AG09309 (cell line): Measurements from ENCODE around the gene CAMTA2.
"Not testable (repeated sequence)": the region's sequence is repeated elsewhere in the genome, so short reads cannot be mapped to it uniquely, and the experiment has no call there.

Experiments
- DNase-seq: peaks from one replicate; pipeline ENCODE4 v3.0.0-alpha.2; 2010; ENCODE audit warnings: low read depth
- H3K4me3 ChIP-seq: 2 replicates; pipeline ENCODE4 v1.5.1; 2011; ENCODE audit warnings: mild to moderate bottlenecking, low read depth, low read length, moderate library complexity; ENCODE audit not compliant: control insufficient read depth
- CTCF ChIP-seq: IDR thresholded peaks from 2 replicates; pipeline ENCODE4 v1.5.1; 2011; ENCODE audit warnings: mild to moderate bottlenecking, low read depth, low read length, inconsistent platforms; ENCODE audit not compliant: insufficient read depth, control insufficient read depth; ENCODE audit errors: missing control alignments

Gene CAMTA2

DNA sequence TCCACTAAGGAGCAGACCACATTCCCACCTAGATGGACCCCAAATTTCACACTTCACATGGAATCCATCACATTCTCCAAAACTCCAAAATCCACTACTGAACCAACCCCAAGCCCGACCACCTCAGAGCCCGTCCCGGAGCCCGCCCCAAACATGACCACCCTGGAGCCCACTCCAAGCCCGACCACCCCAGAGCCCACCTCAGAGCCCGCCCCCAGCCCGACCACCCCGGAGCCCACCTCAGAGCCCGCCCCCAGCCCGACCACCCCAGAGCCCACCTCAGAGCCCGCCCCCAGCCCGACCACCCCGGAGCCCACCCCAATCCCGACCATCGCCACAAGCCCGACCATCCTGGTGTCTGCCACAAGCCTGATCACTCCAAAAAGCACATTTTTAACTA, 53.8 kb downstream of the CAMTA2 start:
- no peak for TF ChIP-seq CTCF
- no peak overlapping the region for H3K4me3 ChIP-seq
- no peak for DNase-seq

DNA sequence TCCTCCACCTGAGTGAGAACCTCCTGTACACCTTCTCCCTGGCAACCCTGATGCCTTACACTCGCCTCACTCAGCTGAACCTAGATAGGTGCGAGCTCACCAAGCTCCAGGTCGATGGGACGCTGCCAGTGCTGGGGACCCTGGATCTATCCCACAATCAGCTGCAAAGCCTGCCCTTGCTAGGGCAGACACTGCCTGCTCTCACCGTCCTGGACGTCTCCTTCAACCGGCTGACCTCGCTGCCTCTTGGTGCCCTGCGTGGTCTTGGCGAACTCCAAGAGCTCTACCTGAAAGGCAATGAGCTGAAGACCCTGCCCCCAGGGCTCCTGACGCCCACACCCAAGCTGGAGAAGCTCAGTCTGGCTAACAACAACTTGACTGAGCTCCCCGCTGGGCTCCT, 54.7 kb downstream of the CAMTA2 start:
- no peak for DNase-seq
- no peak for TF ChIP-seq CTCF
- no peak overlapping the region for H3K4me3 ChIP-seq

- H3K4me3 ChIP-seq = no peak within 1 kb of the TSS
- DNase-seq = no peak
- no peak for TF ChIP-seq CTCF
Observed at GRCh38 chr17:4931963-4932362, 55.5 kb downstream of the CAMTA2 start, which contains the start of gene GP1BA. TSS of gene GP1BA (plus strand) at chr17:4932277. CDS start at chr17:4932605, 328 bp downstream.

DNA sequence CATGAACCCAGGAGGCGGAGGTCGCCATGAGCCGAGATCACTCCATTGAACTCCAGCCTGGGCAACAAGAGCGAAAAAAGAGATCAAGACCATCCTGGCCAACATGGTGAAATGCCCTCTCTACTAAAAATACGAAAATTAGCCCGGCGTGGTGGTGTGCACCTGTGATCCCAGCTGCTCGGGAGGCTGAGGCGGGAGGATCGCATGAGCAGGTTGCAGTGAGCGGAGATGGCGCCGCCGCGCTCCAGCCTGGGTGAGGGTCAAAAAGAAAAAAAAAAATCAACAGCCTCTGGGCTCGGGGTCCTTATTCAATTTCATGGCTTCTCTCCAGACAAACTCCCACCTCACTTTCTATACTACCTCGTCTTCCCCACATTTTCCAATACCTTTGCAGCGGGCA, 58.6 kb downstream of the CAMTA2 start:
- H3K4me3 ChIP-seq = no peak overlapping the region
- DNase-seq = no peak
- TF ChIP-seq CTCF = no peak

DNA sequence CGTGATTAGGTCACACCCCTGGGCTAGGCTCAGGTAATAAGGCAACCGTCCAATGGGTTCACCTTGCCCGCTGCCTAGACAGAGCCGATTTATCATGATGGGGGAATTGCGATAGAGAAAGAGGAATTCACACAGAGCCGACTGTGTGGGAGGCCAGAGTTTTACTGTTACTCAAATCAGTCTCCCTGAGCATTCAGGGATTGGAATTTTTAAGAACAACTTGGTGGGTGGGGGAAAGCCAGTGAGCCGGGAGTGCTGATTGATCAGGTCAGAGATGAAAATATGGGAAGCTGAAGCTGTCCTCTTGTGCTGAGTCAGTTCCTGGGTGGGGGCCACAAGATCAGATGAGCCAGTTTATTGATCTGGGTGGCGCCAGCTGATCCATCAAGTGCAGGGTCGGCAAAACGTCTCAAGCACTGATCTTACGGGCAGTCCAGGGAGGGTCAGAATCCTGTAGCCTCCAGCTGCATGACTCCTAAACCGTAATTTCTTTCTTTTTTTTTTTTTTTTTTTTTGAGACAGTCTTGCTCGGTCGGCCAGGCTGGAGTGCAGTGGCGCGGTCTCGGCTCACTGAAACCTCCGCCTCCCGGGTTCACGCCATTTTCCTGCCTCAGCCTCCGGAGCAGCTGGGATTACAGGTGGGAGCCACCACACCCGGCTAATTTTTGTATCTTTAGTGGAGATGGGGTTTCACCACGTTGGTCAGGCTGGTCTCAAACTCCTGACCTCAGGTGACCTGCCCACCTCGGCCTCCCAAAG, 60.7 kb downstream of the CAMTA2 start:
- not testable (repeated sequence) for H3K4me3 ChIP-seq

GRCh38 chr17:4921320-4921719, 66.2 kb downstream of the CAMTA2 start:
- no peak overlapping the region for H3K4me3 ChIP-seq
- no peak for DNase-seq

More for the DNA sequence above, 60.7 kb downstream of the CAMTA2 start:
- DNase-seq = not testable (repeated sequence)

More at GRCh38 chr17:4921320-4921719, 66.2 kb downstream of the CAMTA2 start:
- no peak for TF ChIP-seq CTCF
